Putamen (tissue), 1 donor: ENCODE data around the gene KRTCAP3.

Experiments used
- DNase-seq: peaks from one replicate; pipeline ENCODE4 v3.0.0-alpha.2; 2016; ENCODE audit warnings: low spot score

The KRTCAP3 gene

DNA sequence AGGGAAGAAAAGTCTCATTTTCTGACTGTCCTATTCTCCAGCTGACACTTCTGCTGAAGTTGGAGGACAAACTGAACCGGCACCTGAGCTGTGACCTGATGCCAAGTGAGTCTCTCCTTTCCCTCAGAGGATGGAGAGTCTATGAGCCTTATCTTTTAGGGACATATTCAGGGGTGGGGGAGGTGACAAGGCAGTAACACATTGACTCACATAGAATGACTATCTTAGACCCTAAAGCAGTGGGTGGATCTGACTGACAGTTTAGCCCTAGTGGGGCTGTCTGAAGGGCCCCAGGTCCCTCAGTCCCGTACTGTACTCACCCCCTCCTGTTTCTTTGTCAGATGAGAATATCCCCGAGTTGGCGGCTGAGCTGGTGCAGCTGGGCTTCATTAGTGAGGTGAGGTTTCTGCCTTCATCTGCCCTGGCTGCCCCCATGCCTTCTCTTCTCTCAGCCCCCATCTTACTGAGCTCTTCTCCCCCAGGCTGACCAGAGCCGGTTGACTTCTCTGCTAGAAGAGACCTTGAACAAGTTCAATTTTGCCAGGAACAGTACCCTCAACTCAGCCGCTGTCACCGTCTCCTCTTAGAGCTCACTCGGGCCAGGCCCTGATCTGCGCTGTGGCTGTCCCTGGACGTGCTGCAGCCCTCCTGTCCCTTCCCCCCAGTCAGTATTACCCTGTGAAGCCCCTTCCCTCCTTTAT lies 805 bp upstream of the KRTCAP3 start:
- DNase-seq = no peak

DNA sequence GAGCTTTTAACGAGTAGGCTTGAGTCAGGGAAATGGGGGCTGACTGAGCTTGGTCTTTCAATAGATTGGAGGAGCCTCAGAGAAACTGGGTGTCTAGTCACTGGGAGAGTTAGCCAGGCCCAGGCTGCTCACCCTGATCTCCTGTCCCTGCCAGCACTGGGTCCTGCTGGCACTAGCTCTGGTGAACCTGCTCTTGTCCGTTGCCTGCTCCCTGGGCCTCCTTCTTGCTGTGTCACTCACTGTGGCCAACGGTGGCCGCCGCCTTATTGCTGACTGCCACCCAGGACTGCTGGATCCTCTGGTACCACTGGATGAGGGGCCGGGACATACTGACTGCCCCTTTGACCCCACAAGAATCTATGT lies 720 bp downstream of the KRTCAP3 start:
- DNase-seq = no peak

DNA sequence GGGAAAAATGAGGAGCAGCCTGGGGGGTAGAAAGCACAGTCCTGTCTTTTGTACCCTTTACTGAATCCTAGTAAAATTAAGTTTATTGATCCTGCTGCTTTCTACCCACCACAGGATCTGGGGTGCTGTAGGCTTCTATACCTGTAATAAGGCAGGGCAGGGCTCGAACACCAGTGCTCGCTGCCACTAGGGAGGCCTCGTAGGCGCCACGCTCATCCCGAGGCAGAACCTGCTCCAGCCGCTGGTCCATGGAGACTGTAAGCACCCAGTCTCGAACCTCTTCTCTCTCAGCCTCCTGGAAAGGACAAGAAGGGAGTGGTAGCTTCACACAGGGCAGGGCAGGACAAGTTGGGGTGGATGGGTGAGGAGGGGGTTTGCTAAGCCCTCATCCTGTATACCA lies 3.0 kb downstream of the KRTCAP3 start:
- DNase-seq = no peak

DNA sequence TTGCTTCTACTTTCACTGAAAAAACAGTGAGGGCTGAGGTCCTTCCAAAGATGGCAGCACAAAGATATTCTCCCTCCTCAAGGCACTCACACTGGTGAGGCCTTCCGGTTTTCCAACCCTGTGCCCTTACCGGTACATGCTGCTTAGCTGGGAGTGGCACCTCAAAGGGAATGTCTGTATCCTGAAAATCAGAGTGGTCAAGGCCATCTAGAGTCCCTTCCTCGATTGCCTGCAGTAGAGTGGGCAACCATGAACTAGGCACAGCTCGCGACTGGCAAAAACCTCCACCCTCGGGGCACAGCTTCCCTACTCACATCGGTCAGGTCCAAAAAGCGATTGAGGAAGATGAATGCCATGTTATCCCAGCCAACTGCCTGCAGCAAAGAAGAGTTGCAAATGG lies 3.4 kb downstream of the KRTCAP3 start:
- no peak for DNase-seq

DNA sequence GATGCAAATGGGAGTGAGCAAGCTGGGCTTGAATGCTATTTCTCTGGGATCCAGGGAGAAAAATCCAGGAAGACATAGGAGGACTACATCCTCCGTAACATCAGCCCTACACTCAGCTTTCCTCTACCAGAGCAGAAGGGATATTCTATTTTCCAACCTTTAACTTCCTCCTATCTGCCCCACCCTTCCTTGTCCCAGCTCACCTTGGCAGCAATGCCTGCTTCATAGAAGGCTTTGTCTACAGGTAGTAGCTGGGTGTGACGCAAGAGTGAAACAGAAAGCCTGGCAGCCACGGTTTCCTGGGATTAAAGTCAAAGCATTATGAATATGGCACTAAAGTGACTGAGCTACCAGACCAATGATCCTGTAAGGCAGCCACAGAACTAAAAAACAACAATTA lies 3.9 kb downstream of the KRTCAP3 start:
- no peak for DNase-seq

DNA sequence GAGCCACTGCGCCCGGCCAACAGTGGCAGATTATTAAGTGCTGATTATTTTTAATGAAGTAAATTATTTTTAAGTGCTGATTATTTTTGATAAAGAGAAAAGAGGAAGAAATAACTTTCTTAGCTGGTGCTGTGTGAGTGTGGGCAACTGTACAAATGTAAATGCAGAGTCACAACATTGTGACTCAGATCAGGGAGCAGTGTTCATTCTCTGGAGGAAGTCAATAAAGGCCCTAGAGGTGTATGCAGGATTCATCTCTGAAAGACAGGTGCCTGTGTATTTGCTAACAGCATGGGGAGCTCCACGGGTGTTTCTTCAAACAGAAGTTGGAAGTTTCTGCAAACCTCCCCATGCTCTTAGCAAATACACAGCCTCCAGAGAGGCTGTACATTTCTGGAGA lies 6.2 kb downstream of the KRTCAP3 start:
- no peak for DNase-seq

DNA sequence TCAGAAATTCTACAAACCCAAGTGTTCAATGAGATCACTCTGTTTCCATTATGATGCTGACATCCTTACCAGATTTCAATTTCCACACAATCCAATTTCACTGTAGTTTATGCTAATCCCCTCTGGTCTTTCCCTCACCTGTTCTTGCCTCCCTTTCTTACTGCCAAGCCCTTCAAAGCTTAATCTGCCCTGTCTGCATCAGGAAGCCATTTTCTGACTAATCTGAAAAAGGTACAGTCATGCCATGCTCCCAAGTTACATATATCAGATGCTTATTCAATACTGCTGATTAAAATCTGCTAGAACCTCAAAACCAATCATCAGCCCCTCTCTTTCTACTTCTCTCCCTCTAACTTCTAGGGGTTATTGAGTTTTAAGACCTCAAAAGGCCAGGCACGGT lies 8.9 kb downstream of the KRTCAP3 start:
- DNase-seq = no peak

DNA sequence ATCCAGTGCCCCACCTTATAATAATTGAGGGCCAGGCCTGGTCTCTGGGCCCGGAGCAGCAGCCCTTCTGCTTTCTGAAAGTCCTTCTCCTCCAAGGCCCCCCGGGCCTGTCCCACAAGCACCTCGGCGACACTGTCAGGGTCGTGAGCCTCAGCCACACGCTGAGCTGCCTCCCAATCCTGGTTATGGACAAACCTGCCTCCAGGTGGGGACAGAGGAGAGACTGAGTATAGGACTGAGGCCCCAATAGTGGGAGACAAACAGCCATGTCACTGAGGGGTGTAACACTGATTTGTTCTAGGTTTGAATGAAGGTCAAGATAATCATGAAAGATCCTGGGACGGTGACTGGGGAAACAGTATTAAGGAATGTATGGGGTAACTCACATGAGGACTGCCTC lies 11.8 kb downstream of the KRTCAP3 start:
- DNase-seq = no peak

DNA sequence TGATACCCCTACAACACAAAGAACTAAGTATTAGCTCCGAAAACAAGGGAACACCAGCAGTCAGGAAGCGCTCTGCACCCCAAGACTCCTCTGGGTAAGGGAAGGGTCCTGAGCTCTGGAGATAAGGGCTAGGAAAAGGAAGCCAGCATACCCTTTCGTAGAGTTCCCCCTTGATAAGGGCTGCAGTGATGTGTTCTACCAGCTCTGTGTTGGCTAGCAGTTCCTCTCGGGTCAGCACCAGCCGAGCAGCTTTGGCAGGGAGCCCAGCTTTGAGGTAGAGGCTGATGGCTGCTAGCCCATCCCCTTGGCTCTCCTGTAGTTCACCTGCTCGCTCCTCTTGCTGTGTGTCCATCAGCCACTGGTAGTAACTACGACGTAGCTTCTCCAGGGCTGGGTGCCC lies 18.9 kb downstream of the KRTCAP3 start:
- DNase-seq = no peak

DNA sequence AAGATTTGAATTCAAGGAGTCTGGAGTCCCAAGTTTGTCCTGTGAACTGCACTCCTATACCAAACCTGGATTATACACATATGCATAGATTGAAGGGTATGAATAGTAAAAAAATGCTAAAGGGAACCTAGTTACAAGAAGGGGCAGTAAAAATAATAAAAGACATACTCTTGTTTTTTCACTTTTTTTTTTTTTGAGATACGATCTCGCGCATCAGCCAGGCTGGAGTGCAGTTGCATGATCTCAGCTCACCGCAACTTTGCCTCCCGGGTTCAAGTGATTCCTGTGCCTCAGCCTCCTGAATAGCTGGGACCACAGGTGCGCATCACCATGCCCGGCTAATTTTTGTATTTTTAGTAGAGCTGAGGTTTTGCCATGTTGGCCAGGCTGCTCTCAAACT lies 22.3 kb downstream of the KRTCAP3 start:
- DNase-seq = no peak

DNA sequence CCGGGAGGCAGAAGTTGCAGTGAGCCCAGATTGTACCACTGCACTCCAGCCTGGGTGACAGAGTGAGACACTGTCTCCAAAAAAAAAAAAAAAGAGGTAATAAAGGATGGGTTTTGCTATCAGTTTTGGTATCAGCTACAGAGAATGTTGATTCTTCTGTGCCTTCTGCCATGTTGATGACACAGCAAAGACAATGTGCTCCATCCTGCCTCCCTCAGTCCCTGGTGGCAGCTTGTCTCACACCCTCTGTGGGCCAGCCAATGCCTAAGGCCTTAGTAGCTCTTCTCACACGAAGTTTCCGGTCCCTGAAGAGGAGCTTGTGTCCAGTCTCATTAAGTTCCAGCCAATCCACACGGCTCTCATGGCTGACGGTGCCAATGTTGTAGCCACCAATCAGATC lies 29.8 kb downstream of the KRTCAP3 start:
- no peak for DNase-seq

DNA sequence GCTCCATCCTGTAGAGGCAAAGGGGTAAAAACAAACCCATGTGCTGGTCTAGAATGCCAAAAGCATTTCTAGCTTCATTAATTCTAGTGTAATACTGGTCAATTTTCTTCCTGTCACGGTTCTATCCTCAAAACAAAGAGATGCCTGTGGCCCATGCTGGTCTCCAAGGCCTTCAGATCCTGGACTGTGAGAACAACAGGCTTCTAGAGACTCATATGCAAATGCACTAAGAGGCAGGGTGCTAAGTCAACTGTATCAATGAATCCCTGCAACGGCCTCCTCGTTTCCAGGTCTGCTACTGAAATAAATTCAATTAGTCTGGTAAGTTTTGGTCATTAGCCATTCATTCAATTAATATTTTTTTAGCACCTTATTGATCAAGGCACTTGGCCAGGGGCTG lies 43.3 kb downstream of the KRTCAP3 start:
- DNase-seq = no peak

DNA sequence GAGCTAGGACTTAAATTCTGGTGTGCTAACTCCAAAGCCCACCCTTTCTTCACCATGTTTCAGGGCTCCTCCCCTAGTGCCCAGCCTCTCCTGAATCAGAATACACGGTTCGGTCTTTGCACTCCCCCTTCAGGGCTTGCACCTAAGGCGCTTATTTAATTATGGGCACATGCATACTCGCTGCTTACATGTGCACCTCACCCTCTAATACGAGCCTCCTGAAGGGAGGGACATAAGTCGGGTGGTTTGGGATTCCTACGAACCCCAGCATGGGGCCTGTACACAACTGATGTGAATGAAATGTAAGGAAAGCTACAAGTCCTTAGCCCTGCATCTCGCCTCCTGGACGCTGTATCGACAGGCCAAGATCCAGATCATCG lies 46.9 kb downstream of the KRTCAP3 start:
- DNase-seq = no peak

DNA sequence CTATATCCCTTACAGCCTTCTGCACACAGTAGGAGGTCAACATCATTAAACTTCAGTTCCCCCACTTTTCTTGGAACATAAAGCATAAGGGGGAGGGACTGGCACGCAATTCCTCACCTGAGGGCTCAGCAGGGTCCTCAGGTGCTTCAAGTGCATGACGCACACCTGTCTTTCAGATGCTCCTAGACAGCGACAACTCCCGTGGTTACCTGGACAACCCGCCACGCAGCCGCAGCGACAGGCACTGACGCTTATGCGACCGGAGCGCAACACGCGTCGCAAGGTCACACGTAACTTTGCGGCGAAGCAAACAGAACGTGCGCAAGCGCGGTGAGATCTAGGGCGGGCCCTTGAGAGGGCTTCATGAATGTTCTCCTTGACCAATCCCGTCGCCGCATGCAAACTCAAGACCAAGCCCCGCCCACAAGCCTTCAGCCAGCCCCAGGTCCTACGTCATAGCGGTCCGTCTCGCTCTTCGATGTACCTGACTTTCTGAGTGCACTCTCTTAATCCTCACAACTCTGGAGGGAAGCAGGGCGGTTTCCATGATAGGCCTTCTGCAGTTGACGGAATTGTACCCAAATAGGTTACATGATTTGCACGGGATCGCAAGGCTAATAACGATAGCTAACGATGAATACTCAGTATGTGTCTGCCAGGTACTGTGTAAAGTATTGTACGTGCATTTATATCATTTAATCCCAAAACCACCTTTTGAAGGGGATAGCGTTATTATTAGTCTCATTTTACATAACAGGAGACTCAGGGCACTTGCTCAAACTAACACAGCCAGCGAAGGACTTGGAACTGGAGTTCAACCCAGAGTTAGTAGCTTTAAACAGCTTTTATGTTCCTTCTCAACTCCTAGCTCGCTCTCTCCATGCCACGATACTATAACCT lies 47.6 kb downstream of the KRTCAP3 start, which contains the start of gene IFT172:
Gene IFT172 (minus strand): TSS at position 246 of the 900 bp plus-strand sequence. CDS start 90 bp downstream, at position 156.
- DNase-seq = peak; percentile 98

DNA sequence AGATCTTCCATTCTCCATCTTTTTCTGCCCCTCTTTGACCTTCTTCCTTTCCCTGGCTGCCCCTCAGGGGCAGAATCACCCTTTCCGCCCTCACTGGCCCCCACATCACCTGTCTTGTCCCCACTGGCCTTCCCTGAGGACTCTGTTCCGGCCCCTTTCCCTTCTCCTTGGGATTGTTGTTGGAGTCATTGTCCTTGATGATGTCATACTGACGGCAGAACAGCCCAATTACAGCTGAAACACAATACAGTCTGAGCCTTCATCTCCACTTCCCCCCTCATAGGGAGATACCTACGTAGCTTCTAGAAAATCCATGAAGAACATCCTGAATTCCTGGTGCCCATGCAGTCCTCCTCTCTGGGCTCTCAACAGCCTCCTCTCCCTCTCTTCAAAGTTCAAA lies 50.4 kb downstream of the KRTCAP3 start:
- DNase-seq = no peak

DNA sequence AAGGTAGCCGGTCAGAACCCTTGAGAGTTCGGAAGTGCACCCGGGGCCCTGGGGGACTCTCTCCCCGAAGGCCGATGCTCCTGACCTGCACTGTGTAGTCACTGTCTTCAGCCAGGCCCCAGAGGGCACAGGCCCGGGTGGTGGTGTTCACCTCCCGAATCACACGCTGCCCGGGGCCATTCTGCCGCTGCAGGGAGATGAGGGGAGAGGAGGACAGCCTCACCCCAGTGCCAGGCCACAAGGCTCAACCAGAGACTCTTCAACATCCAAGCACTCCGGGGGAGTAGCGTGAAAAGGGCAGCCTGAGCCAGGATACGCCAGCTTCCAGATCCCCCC lies 51.7 kb downstream of the KRTCAP3 start:
- no peak for DNase-seq
